HG02981 (cell line): ENCODE data around the gene TTC16.

Experiments used
- ATAC-seq: cut with Tn5 transposase; IDR thresholded peaks from one replicate; pipeline ENCODE4 v1.9.1; 2021; ENCODE audit warnings: mild to moderate bottlenecking, moderate library complexity; ENCODE audit not compliant: unreplicated experiment

TTC16 gene

DNA sequence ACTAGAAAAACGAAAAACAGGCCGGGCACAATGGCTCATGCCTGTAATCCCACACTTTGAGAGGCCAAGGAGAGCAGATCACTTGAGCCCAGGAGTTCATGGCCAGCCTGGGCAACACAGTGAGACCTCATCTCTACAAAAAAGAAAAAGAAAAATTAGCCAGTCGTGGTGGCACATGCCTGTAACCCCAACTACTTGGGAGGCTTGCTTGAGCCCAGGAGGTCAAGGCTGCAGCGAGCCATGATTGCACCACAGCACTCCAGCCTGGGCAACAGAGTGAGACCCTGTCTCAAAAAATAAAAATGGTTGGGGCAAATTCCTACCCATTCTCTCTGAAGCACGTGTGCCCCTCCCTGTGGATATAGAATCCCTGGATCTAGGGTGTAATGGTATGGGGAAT, 17.5 kb upstream of the TTC16 start:
- ATAC-seq, result no peak

DNA sequence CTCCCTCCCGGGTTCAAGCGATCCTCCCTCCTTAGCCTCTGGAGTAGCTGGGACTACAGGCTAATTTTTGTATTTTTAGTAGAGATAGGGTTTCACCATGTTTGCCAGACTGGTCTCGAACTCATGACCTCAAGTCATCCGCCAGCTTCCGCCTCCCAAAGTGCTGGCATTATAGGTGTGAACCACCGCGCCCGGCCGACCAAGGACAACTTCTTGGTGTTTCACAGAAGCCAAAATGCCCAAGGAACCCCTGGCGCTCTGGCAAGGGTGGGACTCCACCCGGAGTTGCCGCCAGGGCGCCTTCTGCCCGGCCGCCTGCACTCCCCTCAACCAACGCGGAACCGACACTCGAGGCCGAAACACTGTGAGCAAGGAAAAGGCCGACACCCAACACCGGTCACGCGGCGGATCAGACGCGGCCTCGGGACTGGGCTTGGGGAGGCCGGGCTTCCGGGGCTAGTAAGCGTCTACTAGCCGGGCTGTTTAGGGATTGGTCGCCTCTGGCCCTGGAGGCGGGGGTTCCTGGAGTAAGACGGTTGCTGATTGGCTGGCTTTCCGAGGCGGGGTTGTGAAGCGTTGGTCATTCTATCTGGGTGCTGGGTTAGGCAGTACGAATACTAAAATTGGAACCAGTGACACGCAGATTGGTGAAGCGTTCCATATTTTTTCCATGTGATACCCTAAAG, 16.8 kb upstream of the TTC16 start:
- ATAC-seq, result peak; percentile 91

DNA sequence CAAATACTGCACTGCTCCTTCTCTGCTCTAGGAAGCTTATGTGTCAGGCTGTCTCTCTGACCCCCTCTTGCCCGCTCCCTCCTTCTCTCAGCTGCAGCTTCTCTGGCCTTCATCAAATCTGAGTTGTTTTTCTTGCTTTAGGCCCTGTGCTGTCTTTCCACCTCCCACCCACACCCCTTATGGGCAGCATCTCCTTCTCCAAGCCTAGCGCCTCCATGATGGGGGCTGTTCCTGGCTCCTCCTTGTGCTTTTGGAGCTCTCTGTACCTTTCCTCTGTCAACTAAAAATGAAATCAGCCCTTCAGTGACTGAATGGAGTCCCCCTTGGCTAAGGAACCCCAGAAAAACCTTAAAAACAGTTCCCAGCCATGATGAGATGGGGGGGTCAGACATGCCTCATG, 15.7 kb upstream of the TTC16 start:
- no peak for ATAC-seq

DNA sequence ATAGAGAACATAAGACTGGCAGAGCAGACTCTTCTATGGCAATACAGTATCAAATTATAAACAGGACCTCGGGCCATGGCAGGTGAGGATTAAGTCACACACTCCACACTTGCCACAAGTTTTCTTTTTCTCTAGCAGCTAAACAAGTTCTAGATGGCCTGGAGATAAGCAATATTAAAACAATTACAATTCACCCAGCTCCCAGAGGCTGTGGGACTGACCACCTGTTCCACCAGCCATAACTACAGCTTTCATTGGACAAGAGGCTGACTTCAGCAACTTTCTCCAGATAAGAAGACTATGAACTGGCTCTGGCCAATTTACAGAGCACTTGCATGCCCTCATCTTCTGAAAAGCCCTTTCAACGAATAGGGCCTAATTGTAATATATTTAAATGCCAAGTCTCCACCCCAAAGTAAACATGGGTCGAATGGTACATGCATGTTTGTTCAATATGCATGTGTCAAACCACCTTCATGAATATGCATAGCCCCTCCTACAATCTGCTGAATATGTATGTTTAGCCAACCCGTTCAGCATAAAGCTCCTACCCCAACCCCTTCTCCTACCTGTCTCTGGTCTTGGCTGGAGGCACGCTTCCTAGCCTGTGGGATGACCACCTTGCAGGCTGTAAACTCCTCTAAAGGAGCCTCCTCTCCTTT, 15.2 kb upstream of the TTC16 start:
- ATAC-seq, result no peak

DNA sequence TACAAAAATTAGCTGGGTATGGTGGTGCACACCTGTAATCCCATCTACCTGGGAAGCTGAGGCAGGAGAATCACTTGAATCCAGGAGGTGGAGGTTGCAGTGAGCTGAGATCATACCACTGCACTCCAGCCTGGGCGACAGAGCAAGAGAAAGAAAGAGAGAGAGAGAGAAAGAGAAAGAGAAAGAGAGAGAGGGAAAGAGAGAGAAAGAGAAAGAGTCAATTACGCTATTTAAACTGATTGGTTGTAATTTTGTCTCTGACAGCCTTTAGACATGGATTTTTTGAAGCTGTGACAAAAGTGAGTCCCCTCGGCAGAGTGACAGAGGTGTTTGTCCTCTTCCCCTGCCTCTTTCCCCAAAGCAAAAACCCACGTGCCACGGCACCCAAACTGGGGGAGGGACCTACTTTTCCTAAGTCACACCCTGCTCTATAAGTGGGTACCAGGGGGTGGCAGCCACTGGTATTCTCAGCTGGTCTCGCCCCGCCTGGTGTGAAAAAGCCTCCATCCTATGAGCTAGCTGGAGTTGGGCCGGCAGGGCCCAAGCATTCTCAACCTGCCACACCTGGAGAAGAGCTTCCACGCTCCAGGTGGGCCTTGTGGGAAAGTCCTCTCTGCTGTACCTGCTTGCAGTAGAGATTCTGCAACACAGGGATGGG, 12.5 kb upstream of the TTC16 start:
- ATAC-seq, result no peak

DNA sequence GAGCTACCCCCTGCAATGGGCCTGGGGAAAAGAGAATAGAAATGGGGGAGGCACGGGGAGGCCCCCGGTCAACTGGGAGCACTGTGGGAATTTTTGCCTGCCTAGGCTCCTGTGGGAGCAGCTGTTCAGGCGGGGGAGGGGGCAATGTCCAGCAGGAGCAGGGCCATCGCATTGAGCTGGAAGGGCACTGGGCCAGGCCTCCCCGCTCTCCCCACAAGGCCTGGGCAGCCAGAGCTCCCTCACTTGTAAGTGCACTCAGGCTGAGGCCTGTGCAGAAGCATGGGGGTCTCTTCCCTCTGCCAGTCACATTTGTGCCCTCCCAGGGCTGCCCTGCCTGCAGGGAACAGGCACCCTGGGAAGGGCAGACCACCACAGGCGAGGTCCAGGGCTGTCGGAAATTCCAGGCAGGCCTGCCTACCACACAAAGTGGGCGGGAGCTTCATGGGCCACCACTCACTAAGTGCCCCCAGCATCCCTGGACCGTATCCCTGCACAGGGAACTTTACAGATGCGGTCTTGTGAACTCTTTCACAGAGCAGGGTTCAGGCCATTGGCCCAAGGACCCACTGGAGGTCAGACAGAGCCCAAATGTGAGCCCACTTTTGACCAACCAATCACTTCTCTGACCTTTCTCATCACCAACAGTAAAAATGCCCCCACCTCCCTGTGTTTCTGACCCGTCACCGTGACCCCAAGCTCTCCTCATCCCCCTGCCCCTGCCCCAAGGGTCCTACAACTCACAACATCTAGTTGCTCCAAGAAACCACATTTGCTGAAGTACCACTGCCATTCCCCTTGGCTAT, 10.1 kb upstream of the TTC16 start:
- ATAC-seq, result no peak

DNA sequence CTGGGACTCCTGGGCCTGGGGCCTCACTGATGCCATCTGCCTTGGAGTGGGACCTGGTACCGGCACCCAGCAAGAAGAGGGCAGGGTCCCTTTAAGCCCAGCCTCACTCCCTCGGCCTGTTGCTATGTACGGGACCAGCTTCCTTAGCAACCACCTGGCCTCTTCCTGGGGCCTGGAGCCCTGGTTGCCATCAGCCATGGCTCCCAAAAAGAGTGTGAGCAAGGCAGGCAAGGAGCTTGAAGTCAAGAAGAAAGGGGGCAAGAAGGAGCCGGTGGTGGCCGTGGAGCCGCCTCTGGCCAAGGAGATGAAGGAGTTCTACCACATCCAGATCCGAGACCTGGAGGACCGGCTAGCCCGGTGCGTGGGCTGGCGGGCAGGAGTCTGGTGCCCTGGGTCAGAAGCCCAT, 9.0 kb upstream of the TTC16 start, which contains the start of gene CFAP157:
TSS of gene CFAP157 (plus strand) at position 153 of the 406 bp plus-strand sequence. CDS start at position 197, 44 bp downstream.
- ATAC-seq, result no peak

DNA sequence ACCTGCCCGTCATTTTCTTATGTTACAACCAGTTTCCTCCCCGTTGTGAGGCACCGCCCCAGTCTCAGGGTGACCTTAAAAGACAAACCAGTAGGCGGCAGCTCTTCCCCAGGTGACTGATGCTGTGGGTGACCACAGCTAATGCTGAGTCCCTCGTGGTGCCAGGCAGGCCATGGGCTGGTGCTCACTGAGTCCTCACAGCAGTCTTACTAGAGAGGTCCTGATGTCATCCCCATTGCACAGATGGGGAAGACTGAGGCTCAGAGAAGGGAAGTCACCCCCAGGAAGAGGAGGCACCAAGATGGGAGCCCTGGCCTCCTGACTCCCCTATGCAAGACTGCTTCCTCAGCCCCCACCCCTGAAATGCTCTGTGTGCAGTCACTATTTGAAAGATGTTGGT, 8.1 kb upstream of the TTC16 start:
- no peak for ATAC-seq

DNA sequence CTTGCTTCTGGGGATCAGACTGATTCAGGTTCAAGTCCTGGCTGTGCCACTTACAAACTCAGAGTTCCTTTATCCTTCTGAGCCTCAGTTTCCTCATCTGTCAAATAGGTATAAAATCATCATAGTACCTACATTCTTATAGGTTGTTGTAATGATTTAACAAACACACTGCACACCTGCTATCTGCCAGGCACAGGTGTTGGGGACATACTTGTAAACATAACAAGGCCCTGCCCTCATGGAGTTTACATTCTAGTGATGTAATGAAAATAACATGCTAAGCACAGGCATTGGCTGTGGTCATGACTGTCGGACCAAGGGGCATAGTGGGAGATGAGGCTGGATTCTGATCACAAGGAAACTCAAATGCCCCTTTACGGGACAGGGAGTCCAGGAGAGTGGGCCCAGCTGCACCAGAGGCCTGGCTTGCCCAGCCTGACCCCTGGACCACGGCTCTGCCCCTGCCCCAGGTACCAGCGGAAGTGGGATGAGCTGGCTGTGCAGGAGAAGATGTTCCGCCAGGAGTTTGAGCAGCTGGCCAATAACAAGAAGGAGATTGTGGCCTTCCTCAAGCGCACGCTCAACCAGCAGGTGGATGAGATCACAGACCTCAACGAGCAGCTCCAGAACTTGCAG, 6.8 kb upstream of the TTC16 start:
- no peak for ATAC-seq

DNA sequence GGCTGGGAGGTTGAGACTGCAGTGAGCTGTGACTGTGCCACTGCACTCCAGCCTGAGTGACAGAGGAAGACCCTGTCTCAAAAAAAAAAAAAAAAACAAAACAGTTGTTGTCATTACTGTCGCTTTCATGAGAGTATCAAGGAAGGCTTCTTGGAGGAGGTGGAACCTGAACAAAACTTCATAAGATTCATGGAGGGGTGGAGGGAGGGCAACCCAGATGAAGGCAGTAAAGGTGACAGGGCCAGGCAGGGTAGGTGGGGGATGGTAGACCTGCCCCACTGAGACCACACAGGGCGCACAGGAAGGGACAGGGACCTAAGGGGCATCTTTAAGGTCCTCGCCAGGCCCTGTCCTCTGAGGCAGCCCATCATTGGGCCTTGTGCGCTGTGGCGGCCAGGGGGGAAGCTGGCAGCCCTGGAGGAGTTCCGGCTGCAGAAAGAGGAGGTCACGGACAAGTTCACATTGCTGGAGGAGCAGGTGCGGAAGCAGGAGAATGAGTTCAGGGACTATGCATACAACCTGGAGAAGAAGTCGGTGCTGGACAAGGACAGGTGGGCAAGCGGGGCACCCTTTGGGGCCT, 5.6 kb upstream of the TTC16 start:
- no peak for ATAC-seq

DNA sequence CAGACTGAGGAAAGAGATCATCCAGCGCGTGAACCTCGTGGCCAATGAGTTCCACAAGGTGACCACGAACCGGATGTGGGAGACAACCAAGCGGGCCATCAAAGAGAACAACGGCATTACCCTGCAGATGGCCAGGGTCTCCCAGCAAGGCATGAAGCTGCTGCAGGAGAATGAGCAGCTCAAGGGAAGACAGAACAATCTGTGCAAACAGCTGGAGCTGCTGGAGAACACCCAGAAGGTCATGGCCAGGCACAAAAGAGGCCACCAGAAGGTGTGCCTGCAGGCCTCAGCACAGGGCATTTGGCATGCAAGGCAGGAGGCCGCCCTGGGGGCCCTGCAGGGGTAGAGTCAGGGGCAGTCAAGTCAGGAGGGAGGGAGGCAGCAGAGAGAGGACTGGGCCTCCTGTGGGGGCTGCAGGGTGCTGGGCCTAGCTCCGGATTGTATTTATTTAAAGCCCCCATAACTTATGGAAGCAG, 4.6 kb upstream of the TTC16 start:
- ATAC-seq, result no peak

DNA sequence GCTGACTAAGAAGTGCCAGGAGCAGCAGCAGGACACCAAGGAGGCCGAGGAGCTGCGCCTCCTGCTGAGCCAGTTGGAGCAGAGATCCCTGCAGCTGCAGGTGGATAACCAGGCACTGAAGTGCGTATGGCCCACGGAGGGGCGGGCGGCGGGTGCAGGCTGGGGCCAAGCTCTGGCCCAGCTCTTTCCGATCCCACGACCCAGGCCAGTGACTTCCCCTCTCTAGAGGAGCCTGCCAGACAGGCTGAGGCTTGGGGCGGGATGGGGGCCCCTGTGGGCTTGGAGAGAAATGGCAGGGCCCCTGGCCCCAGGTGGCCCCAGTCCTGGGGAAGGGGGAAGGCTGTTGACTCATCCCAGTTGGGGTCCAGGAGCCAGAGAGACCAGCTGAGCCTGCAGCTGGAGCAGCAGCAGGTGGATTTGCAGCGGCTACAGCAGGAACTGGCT, 4.0 kb upstream of the TTC16 start:
- ATAC-seq, result no peak

DNA sequence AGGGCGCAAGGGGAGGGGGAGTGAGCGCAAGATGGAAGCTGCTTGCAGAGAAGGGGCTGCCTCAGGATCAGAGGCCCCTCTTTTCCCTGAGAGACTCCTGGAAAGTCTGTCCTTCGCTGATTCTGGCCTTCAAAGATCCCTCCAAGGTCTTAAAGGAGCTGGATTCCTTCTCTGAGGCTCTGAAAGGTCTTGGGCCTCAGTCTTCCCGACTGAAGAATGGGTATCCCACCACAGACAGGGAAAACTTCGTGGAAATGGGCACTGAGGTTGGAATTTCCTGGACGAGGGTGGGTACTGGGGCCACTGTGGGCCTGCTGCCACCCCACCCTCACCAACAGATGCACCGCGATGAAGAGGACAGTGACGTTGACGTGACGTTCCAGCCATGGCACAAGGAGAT, 3.5 kb upstream of the TTC16 start:
- no peak for ATAC-seq

DNA sequence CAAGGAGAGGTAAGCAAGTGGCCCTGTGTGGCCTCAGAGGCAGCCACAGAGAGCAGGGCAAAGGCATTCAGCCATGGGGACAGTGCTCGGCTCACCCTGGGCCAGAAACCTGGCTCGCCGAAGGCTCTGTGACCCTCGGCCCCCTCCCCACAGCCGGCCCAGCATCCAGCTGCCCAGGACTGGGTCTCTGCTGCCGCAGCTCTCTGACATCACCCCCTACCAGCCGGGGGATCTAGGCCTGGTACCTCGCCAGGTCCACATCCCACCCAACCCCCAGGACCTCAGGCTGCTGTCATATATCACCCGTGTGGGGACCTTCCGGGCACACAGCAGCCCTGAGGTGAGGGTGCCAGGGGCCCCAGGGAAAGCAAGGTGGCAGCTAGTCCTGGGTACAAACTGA, 3.0 kb upstream of the TTC16 start:
- no peak for ATAC-seq

DNA sequence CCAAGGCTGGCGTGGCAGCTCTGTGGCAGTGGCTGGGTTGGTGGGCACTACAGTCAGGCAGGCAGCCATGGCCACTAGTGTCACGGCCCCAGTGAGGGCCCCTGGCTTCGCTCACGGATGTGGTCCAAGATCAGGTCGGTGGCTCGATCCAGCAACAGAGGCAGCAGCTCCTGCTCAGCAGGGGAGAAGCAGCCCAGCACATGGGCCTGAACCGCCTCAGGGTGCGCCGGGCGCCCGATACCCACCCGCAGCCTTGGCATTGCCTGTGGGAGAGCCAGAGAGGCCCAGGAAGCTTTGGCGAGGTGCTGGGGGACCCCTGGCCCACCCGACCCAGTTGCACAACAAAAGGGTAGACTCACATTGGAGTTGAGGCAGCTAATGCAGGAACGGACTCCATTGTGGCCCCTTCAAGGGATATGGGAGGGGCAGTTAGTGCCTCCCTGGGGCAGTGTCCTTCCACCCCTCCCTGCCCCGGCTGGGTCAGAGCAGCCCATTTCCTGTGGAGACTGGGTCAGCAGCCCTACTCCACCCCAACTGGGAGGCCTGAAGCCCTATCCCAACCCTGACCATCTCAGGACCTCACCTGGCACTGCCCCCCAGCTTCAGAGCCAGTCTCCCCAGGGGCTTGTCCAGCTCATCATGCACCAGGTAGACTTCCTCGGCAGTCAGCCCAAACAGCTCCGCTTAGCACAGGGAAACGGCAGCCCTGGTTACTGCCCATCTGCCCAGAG, 1.7 kb upstream of the TTC16 start:
- ATAC-seq, result no peak

DNA sequence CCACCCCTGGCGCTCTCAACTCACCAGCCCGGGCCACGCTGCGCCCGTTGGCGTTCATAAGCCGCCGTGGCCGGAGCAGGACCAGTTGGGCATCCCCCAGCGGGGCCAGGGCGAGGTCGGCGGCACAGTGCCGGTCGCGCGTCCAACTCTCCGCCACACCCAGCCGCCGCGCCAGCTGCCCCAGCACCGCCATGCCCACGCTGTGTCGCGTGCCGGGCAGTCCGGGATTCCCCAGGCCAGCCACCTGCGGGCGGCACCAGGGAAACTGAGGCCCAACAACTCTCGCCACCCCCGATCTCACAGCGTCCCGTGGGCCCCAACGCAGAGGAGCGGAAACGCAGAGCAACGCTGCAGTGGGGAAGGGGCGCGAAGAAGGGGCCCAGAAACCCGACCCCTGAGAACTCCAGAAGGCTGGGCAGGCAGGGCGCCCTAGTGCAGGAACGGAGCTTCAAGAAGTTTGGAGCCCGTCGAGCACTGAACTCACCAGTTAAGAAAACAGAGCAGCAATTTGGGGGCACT, 869 bp upstream of the TTC16 start:
- no peak for ATAC-seq

DNA sequence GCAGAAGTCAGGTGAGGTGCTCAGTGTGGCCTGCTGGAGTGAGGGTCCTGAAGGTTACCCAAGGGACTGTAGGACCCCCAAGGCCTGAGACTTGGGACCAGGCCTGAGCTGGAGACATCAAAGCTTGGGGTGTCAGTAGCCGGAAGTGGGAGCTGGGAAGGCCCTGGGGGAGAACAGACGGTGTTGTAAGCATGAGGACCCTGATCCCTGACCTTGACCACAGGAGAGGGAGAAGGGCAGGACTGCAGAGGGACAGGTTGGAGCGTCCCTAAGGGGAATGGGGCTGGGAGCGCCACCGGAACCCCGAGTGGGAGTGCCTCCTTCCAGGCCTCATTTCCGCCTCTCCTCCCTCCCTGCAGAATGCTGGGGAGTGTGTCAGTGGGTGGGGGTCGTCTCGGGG, 533 bp downstream of the TTC16 start:
- ATAC-seq, result no peak

DNA sequence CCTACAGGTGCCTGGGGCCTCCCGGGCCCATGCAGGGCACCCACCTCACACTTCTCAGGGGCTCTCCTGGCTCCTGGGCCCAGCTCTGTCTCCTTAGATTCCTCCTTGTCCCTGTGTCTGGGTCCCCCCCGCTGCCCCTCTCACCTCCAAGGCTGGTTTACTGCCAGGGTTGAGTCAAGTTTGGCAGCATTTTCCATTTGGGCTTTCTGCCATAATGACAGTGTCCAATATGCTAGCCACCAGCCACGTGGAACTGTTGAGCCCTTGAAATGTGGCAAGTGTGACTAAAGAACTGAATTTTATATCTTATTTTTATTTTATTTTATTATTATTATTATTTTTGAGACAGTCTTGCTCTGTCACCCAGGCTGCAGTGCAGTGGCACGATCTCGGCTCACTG, 1.9 kb downstream of the TTC16 start:
- ATAC-seq, result no peak

DNA sequence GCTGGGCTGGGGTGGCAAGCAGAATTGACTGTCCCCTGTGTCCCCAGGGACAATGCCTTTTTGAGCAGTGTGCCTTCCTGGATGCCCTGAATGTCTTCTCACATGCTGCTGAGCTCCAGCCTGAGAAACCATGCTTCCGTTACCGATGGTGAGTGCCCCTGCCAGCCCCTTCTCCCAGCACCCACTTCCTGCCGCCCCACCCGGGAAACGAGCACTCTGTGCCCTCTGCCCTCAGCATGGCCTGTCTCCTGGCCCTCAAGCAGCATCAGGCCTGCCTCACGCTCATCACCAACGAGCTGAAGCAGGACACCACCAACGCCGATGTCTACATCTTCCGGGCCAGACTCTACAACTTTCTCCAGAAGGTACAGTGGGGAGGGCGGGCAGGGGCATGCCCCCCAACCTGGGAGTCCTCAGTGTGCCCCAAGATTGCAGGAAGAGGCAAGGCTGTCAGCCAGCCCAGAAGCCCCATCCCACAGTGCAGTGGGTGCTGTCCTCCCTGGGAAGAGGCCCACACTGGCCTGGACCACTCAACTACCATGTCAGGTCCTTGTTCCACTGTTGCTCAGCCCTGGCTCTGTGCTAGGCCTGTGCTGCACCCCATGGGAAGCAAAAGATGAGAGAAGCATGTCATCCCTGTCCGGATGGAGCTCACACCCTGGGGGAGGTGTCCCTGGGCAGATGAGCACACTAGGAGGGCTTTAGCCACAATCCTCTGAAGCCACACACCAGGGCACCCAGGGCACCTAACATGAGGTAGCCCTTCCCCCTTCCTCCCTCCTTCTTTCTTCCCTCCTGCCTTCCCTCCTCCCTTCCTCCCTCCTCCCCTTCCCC, 4.4 kb downstream of the TTC16 start:
- ATAC-seq, result no peak
